Measurements from ENCODE around the gene ADGRV1. TPM values are rescaled to one million over a fixed set of nuclear protein-coding genes. Genes with fewer than 3 reads are reported as not detected.

ADGRV1 gene
- total RNA-seq, 1 donor from 2014 or later: 0.13 TPM

DNA sequence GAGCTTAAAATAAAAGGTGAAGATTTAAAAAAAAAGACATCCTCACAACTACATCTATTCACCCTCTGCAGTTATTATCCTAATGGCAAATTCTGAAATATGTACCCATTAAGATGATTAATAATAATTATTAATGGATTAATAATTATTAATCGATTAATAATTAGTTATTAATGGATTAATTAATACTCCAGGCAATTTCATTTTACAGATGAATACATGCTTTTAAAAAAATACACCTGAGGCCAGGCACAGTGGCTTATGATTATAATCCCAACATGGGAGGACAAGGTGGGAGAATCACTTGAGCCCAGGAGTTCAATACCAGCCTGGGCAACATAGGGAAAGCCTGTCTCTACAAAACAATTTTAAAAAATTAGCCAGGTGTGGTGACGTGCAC is 642.1 kb downstream of the ADGRV1 start:
- H3K4me3 Mint-ChIP-seq: no peak overlapping the region
- H3K36me3 Mint-ChIP-seq (ENCODE audit: low read depth): no peaks in the 10 kb centered on the region
- peaks cover 9% of the 10 kb centered on the region for H3K27me3 Mint-ChIP-seq
- no peak overlapping the region for H3K27ac Mint-ChIP-seq
- no peaks in the 10 kb centered on the region for H3K4me1 Mint-ChIP-seq
- ChIA-PET CTCF (no interaction called here), POLR2A (no interaction called here)
- no peak for DNase-seq
- no peak for ATAC-seq (ENCODE audit: low read depth)
- H3K9me3 Mint-ChIP-seq: peaks cover 4% of the 10 kb centered on the region
- intact Hi-C loops (cut with micrococcal nuclease): no loop called here
- TF ChIP-seq, protein P1, sequence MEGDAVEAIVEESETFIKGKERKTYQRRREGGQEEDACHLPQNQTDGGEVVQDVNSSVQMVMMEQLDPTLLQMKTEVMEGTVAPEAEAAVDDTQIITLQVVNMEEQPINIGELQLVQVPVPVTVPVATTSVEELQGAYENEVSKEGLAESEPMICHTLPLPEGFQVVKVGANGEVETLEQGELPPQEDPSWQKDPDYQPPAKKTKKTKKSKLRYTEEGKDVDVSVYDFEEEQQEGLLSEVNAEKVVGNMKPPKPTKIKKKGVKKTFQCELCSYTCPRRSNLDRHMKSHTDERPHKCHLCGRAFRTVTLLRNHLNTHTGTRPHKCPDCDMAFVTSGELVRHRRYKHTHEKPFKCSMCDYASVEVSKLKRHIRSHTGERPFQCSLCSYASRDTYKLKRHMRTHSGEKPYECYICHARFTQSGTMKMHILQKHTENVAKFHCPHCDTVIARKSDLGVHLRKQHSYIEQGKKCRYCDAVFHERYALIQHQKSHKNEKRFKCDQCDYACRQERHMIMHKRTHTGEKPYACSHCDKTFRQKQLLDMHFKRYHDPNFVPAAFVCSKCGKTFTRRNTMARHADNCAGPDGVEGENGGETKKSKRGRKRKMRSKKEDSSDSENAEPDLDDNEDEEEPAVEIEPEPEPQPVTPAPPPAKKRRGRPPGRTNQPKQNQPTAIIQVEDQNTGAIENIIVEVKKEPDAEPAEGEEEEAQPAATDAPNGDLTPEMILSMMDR (IDR thresholded peaks at IDR 0.05): no peak

DNA sequence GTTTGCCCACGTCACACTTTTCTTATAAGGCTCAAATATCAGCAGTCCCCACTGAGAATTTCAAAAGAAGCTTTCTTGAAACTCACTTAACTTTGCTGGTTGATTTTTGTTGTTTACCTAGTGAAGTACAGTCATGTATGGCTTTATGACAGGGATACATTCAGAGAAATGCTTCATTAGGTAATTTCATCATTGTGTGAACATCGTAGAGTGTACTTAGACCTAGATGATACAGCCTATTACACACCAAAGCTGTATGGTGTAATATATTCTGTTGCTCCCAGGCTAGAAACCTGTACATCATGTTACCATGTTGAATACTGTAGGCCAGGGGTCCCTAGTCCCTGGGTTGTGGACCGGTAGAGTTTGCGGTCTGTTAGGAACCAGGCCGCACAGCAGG is 647.5 kb downstream of the ADGRV1 start:
- H3K4me3 Mint-ChIP-seq: no peak overlapping the region
- no peaks in the 10 kb centered on the region for H3K27me3 Mint-ChIP-seq
- TF ChIP-seq, protein P1 (IDR thresholded peaks at IDR 0.05): no peak
- CTCF ChIA-PET: interaction anchor here (1.3 kb wide), 1 partner anchor 213 kb away, joined by 3 read pairs; no protein-coding TSS in a partner anchor
- DNase-seq: no peak
- H3K9me3 Mint-ChIP-seq: no peaks in the 10 kb centered on the region
- intact Hi-C loops (cut with micrococcal nuclease): no loop called here
- ATAC-seq (ENCODE audit: low read depth): no peak
- no peaks in the 10 kb centered on the region for H3K36me3 Mint-ChIP-seq (ENCODE audit: low read depth)
- no peak overlapping the region for H3K27ac Mint-ChIP-seq
- H3K4me1 Mint-ChIP-seq: no peaks in the 10 kb centered on the region
- POLR2A ChIA-PET: no interaction called here

DNA sequence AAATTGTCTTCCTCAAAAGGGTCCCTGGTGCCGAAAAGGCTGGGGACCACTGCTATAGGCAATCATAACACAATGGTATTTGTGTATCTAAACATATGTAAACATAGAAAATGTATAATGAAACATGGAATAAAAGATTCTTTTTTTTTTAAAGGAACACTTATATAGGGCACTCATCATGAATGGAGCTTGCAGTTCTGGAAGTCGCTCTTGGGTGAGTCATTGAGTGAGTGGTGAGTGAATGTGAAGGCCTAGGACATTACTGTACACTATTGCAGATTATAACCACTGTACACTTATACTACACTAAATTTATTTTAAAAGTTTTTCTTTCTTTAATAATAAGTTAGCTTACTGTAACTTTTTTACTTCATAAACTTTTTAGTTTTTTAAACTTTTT is 648.1 kb downstream of the ADGRV1 start:
- Mint-ChIP-seq H3K9me3 (no peaks in the 10 kb centered on the region), H3K27ac (no peak overlapping the region), H3K4me1 (no peaks in the 10 kb centered on the region), H3K36me3 (ENCODE audit: low read depth) (no peaks in the 10 kb centered on the region), H3K27me3 (no peaks in the 10 kb centered on the region), H3K4me3 (no peak overlapping the region)
- TF ChIP-seq, protein P1 (IDR thresholded peaks at IDR 0.05): no peak
- ChIA-PET CTCF (interaction anchor here (1.3 kb wide), 1 partner anchor 213 kb away, joined by 3 read pairs; no protein-coding TSS in a partner anchor), POLR2A (no interaction called here)
- DNase-seq (no peak), ATAC-seq (ENCODE audit: low read depth) (no peak)
- intact Hi-C loops (cut with micrococcal nuclease): no loop called here

DNA sequence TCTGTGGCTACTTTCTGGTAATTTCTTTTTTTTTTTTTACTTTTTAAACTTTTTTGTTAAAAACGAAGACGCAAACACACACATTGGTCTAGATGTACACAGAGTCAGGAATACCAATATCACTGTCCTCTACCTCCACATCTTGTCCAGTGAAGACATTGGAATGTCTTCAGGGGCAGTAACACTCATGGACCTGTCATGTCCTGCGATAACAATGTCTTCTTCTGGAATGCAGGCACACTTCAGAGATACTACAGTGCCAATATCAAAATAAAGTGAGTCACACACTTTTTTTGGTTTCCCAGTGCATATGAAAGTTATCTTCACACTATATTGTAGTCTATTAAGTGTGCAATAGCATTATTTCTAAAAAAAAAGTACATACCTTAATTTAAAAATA is 648.7 kb downstream of the ADGRV1 start:
- Mint-ChIP-seq H3K27me3 (no peaks in the 10 kb centered on the region), H3K27ac (no peak overlapping the region), H3K4me3 (no peak overlapping the region), H3K36me3 (ENCODE audit: low read depth) (no peaks in the 10 kb centered on the region), H3K4me1 (no peaks in the 10 kb centered on the region), H3K9me3 (no peaks in the 10 kb centered on the region)
- intact Hi-C loops (cut with micrococcal nuclease): no loop called here
- TF ChIP-seq, protein P1 (IDR thresholded peaks at IDR 0.05): no peak
- DNase-seq (no peak), ATAC-seq (ENCODE audit: low read depth) (no peak)
- ChIA-PET CTCF (interaction anchor here (1.3 kb wide), 1 partner anchor 212 kb away, joined by 3 read pairs; no protein-coding TSS in a partner anchor), POLR2A (no interaction called here)

DNA sequence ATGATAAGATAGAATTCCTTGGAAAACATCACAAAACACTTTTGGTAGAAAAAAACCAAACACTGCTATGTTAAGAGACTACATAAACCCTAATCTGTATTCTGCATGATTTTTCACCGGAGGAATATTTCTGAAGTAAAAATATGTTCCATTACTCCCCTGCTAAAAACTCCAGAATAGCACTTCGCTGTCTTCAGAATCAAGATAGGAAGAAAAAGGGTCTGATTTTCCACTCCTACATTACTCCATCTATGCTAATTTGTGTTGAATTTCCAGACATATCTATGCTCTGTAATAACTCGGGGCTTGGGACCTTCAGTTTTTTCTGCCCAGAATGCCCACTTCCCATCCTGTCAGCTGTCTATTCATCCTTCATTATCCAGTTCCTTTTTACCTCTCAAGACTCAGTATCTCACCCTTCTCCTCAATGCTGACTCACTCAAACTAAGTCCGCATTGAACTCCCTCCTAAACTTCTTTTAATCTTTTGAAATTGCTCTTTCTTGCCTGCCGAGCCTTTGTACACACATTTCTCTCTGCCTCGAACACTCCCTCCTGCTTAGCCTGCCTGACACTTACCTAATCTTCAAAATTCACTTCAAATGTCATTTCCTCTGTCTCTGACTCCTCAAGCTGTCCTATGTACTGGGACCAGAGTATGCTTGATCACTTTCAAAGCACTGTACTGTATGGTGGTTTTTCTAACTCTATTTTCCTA is 653.6 kb downstream of the ADGRV1 start:
- TF ChIP-seq, protein P1 (IDR thresholded peaks at IDR 0.05): no peak
- DNase-seq (no peak), ATAC-seq (ENCODE audit: low read depth) (no peak)
- H3K4me3 Mint-ChIP-seq: no peak overlapping the region
- H3K36me3 Mint-ChIP-seq (ENCODE audit: low read depth): no peaks in the 10 kb centered on the region
- intact Hi-C loops (cut with micrococcal nuclease): no loop called here
- ChIA-PET CTCF (interaction anchor here (1.0 to 1.1 kb wide), 2 partner anchors 15 to 207 kb away, joined by 4 read pairs; no protein-coding TSS in a partner anchor), POLR2A (no interaction called here)
- no peak overlapping the region for H3K27ac Mint-ChIP-seq
- no peaks in the 10 kb centered on the region for H3K9me3 Mint-ChIP-seq
- H3K27me3 Mint-ChIP-seq: peaks cover 7% of the 10 kb centered on the region
- no peaks in the 10 kb centered on the region for H3K4me1 Mint-ChIP-seq

All from activated B cell treated with CpG ODN at 0.5 μM for 24 hours (primary cell).